Spleen (tissue), 11 donors: ENCODE measurements around the gene RPRD2. TPM values are rescaled to one million over a fixed set of nuclear protein-coding genes. Genes with fewer than 3 reads are reported as not detected.
"Not testable (repeated sequence)": the region's sequence is repeated elsewhere in the genome, so short reads cannot be mapped to it uniquely, and the experiment has no call there.

ENCODE experiments used
- DNase-seq: peaks from one replicate; pipeline ENCODE4 v3.0.0-alpha.2; 2020
- H3K27ac ChIP-seq, 8 donors: fragments of 200-600 bp; sonication (generic) in 7 of 8; 1 replicate in 4 of 8; 2 replicates in 4 of 8; pipeline versions ENCODE4 v1.5.0 to v1.8.0; 2016 to 2021; ENCODE audit warnings: inconsistent platforms in 4 of 8, mild to moderate bottlenecking in 4 of 8, moderate library complexity in 1 of 8
- H3K27me3 ChIP-seq, 7 donors: fragments of 200-600 bp; sonication (generic) in 6 of 7; replicated peaks in 1 of 7; 1 replicate in 4 of 7; 2 replicates in 3 of 7; pipeline versions ENCODE4 v1.5.0 to v1.8.0; 2016 to 2021; ENCODE audit warnings: inconsistent platforms in 3 of 7, mild to moderate bottlenecking in 1 of 7
- H3K36me3 ChIP-seq, 6 donors: fragments of 200-600 bp; sonication (generic) in 5 of 6; 1 replicate in 4 of 6; 2 replicates in 2 of 6; pipeline versions ENCODE4 v1.5.0 to v1.8.0; 2016 to 2021; ENCODE audit warnings: inconsistent platforms in 2 of 6
- H3K4me1 ChIP-seq, 6 donors: fragments of 200-600 bp; sonication (generic) in 5 of 6; 1 replicate in 3 of 6; 2 replicates in 3 of 6; pipeline versions ENCODE4 v1.5.0 to v1.8.0; 2016 to 2021; ENCODE audit warnings: inconsistent platforms in 3 of 6
- H3K4me3 ChIP-seq, 8 donors: fragments of 200-600 bp; sonication (generic) in 7 of 8; 1 replicate in 4 of 8; 2 replicates in 4 of 8; pipeline versions ENCODE4 v1.5.0 to v1.8.0; 2016 to 2021; ENCODE audit warnings: inconsistent platforms in 4 of 8, mild to moderate bottlenecking in 4 of 8, moderate library complexity in 2 of 8
- H3K9me3 ChIP-seq, 8 donors: fragments of 200-600 bp; sonication (generic) in 7 of 8; 1 replicate in 4 of 8; 2 replicates in 4 of 8; pipeline versions ENCODE4 v1.5.0 to v1.8.0; 2016 to 2021; ENCODE audit warnings: inconsistent platforms in 4 of 8
- POLR2A ChIP-seq, 3 donors: fragments of 450-650 bp; IDR thresholded peaks; one replicate each; pipeline ENCODE4 v1.5.1; 2017; ENCODE audit warnings: antibody characterized with exemption in 3 of 3, mild to moderate bottlenecking in 1 of 3
- POLR2AphosphoS5 ChIP-seq, 3 donors: sonication (generic); formaldehyde crosslinking; IDR thresholded peaks; one replicate each; pipeline ENCODE4 v1.5.1; 2017; ENCODE audit warnings: antibody characterized with exemption in 3 of 3
- WGBS, 5 donors: extraction: QIAGEN DNeasy Blood & Tissue Kit in 3 of 5; methylation state at CpG; one replicate each; pipeline versions ENCODE4 v1.1.5 to v1.1.7; 2013 to 2018; 5-methylcytosine and 5-hydroxymethylcytosine counted together
- intact Hi-C: fragments of 100-400 bp; cut with DNase I; formaldehyde crosslinking; loops from one replicate; pipeline ENCODE4 v1.15.0; 2023; ENCODE audit warnings: low total_unique reads
- polyA plus RNA-seq, 3 donors: library from polyadenylated mRNA; stranded (reverse); fragments of 200-250 nt; gene quantifications; one replicate each; pipeline ENCODE4 v1.2.1, GENCODE V29; 2013
- total RNA-seq, 7 donors: library from RNA; depleted of rRNA in 3 of 7; stranded (reverse); fragments of >200 nt in 3 of 7; fragmentation: NEBNext Ultra II Directional in 4 of 7; extraction: Animal tissue kit (Norgen Biotek cat#: 25700) in 4 of 7; gene quantifications; one replicate each; pipeline versions ENCODE4 v1.1.0 to v1.2.1, GENCODE V29; 2016 to 2021
- TF ChIP-seq, protein P1 (sequence below), 11 experiments: fragments of 200-600 bp in 7 of 11; fragments of 450-650 bp in 4 of 11; sonication (generic) in 4 of 11; IDR thresholded peaks in 8 of 11; conservative IDR thresholded peaks in 3 of 11; 1 replicate in 7 of 11; 2 replicates in 4 of 11; pipeline versions ENCODE4 v1.4.0 to v1.8.0; 2016 to 2021; ENCODE audit warnings: antibody characterized with exemption in 11 of 11, inconsistent platforms in 4 of 11, mild to moderate bottlenecking in 1 of 11
- donor health status: healthy with polysubstance abuse.
- donor health status: DM: no; HTN: no; CAD: no; lungs with moderate emphysema.
- donor health status: DM: no; HTN: no; CAD: no.
- donor health status: Bipolar disorder and iron deficiency.
- donor health status: healthy.
- donor health status: DM: no; HTN: no; CAD: no.
- donor health status: DM: yes; HTN: yes; CAD: no.

RPRD2 gene
- total and polyA plus RNA-seq, 10 donors: 3.8 to 42.4 (median 29.5) TPM

DNA sequence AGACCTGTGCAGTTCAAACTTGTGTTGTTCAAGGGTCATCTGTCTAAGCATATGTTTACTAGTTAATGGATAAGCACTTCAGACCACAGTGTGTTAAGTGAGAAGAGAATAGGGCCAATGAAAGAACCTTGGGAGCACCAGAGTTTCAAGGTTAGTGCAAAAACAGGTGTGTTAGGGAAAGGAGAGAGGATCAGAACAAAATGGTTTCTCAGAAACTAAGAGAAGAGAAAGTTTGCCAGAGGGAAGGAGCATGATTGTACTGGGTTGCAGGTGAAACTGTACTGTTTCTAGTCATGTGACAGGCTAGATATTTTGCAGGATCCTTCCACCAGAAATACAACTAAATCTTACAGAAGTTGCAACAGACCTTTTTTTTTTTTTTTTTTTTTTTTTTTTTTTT, 23.3 kb downstream of the RPRD2 start:
- intact Hi-C loops: no loop called here
- no peak for DNase-seq
- Histone ChIP-seq H3K9me3 (no peaks in the 10 kb centered on the region), H3K4me1 (peaks cover 0 to 87% (median 47%) of the 10 kb centered on the region in 6 donors), H3K27me3 (no peaks in the 10 kb centered on the region), H3K4me3 (no peak overlapping the region), H3K27ac (no peak overlapping the region), H3K36me3 (peaks cover 0 to 11% (median 0%) of the 10 kb centered on the region in 6 donors)
- TF ChIP-seq, protein P1, sequence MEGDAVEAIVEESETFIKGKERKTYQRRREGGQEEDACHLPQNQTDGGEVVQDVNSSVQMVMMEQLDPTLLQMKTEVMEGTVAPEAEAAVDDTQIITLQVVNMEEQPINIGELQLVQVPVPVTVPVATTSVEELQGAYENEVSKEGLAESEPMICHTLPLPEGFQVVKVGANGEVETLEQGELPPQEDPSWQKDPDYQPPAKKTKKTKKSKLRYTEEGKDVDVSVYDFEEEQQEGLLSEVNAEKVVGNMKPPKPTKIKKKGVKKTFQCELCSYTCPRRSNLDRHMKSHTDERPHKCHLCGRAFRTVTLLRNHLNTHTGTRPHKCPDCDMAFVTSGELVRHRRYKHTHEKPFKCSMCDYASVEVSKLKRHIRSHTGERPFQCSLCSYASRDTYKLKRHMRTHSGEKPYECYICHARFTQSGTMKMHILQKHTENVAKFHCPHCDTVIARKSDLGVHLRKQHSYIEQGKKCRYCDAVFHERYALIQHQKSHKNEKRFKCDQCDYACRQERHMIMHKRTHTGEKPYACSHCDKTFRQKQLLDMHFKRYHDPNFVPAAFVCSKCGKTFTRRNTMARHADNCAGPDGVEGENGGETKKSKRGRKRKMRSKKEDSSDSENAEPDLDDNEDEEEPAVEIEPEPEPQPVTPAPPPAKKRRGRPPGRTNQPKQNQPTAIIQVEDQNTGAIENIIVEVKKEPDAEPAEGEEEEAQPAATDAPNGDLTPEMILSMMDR (IDR thresholded peaks at IDR 0.05 in 8 of 11, conservative IDR thresholded peaks at IDR 0.05 in 3 of 11): no peak
- TF ChIP-seq POLR2A (IDR thresholded peaks at IDR 0.05) (no peak), POLR2AphosphoS5 (IDR thresholded peaks at IDR 0.05) (no peak)

DNA sequence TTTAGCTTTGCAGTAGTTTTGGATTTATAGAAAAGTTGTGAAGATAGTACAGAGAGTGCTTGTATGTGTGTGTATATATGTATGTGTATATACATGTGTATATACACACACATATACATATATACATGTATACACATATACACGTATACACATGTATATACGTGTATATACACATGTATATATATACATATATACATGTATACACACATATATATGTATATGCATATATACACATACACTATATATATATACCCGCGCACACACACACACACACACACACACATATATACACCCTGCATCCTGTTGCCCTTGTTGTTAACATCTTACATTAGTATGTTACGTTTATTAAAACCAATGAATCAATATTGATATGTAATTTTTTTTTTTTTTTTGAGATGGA, 24.3 kb downstream of the RPRD2 start:
- TF ChIP-seq POLR2AphosphoS5 (IDR thresholded peaks at IDR 0.05): no peak
- TF ChIP-seq, protein P1 (IDR thresholded peaks at IDR 0.05 in 8 of 11, conservative IDR thresholded peaks at IDR 0.05 in 3 of 11): no peak
- no peak for TF ChIP-seq POLR2A (IDR thresholded peaks at IDR 0.05)
- intact Hi-C loops: no loop called here

DNA sequence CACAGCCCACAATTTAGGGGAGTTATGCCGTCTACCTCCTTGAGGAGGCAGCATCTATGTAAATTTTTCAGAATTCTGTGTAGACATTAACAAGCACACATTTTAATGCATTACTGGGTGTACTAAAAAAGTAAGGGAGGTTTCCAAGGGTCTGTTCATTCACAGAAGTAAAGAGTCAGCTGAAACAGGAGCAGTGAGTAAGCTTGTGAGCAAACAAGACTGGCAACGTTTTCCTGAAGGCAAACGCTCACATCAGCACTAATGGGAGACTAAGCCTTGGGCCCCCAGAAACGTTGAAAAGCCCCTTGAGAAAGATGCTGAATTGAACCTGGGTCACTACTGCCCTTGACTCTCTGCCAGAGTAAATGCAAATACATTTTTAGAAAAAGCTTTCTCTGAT, 25.7 kb downstream of the RPRD2 start:
- Histone ChIP-seq H3K27me3 (no peaks in the 10 kb centered on the region), H3K27ac (no peak overlapping the region), H3K4me3 (no peak overlapping the region), H3K36me3 (peaks cover 0 to 8% (median 0%) of the 10 kb centered on the region in 6 donors), H3K9me3 (no peaks in the 10 kb centered on the region), H3K4me1 (peaks cover 0 to 71% (median 32%) of the 10 kb centered on the region in 6 donors)
- intact Hi-C loops: no loop called here
- whole genome bisulfite sequencing, 5 donors: 42 to 67% (median 61%) methylated on average over 4 of the region's 4 CpGs
- no peak for TF ChIP-seq POLR2A (IDR thresholded peaks at IDR 0.05)
- TF ChIP-seq, protein P1 (IDR thresholded peaks at IDR 0.05 in 8 of 11, conservative IDR thresholded peaks at IDR 0.05 in 3 of 11): no peak
- TF ChIP-seq POLR2AphosphoS5 (IDR thresholded peaks at IDR 0.05): no peak
- no peak for DNase-seq

More for the DNA sequence above, 24.3 kb downstream of the RPRD2 start:
- DNase-seq: no peak
- Histone ChIP-seq H3K9me3 (no peaks in the 10 kb centered on the region), H3K4me1 (peaks cover 0 to 83% (median 41%) of the 10 kb centered on the region in 6 donors), H3K36me3 (peaks cover 0 to 8% (median 0%) of the 10 kb centered on the region in 6 donors), H3K4me3 (no peak overlapping the region), H3K27me3 (no peaks in the 10 kb centered on the region), H3K27ac (no peak overlapping the region)
- 89 to 97% (median 90%) methylated on average over 5 of the region's 5 CpGs for WGBS, 5 donors

DNA sequence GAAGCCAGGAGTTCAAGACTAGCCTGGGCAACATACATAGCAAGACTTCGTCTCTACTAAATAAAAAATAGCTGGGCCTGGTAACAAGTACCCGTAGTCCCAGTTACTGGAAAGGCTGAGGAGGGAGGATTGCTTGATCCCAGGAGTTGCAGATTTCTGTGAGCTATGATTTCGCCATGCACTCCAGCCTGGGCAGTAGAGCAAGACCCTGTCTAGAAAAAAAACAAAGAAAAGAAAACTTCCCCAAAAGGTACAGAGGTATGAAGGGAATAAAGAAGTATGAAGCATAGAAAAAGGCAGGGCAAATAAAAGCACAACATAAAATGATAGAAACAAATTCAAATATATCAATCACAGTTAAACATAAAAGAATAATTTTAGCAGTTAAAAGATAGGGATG, 28.7 kb downstream of the RPRD2 start:
- TF ChIP-seq POLR2AphosphoS5 (IDR thresholded peaks at IDR 0.05) (no peak), POLR2A (IDR thresholded peaks at IDR 0.05) (no peak)
- TF ChIP-seq, protein P1 (IDR thresholded peaks at IDR 0.05 in 8 of 11, conservative IDR thresholded peaks at IDR 0.05 in 3 of 11): no peak
- peaks cover 0 to 45% (median 14%) of the 10 kb centered on the region in 6 donors for H3K4me1 ChIP-seq
- no peak overlapping the region for H3K27ac ChIP-seq
- intact Hi-C loops: no loop called here
- WGBS, 5 donors: 66 to 96% (median 80%) methylated on average over 3 of the region's 3 CpGs
- H3K36me3 ChIP-seq: peaks cover 0 to 9% (median 0%) of the 10 kb centered on the region in 6 donors
- no peak overlapping the region for H3K4me3 ChIP-seq
- peaks cover 0 to 4% (median 0%) of the 10 kb centered on the region in 8 donors for H3K9me3 ChIP-seq
- DNase-seq: no peak
- no peaks in the 10 kb centered on the region for H3K27me3 ChIP-seq

DNA sequence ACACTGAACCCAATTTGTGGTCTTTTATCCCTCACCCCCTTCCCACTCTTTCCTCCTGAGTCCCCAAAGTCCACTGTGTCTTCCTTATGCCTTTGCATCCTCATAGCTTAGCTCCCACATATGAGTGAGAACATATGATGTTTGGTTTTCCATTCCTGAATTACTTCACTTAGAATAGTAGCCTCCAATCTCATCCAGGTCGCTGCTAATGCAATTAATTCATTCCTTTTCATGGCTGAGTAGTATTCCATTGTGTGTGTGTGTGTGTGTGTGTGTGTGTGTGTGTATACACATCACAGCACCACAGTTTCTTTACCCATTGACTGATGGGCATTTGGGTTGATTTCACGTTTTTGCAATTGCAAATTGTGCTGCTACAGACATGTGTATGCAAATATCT, 31.2 kb downstream of the RPRD2 start:
- H3K4me3 ChIP-seq, H3K9me3 ChIP-seq, H3K27ac ChIP-seq, DNase-seq, H3K27me3 ChIP-seq, H3K36me3 ChIP-seq, intact Hi-C loops: not testable (repeated sequence)
- WGBS, 5 donors: 92 to 100% (median 97%) methylated on average over 2 of the region's 2 CpGs
- peaks cover 0 to 26% (median under 1%) of the 10 kb centered on the region in 6 donors for H3K4me1 ChIP-seq
